HG03095 (cell line): Measurements from ENCODE around the gene VAV3.

Experiments
- ATAC-seq: cut with Tn5 transposase; IDR thresholded peaks from one replicate; pipeline ENCODE4 v1.9.1; 2021; ENCODE audit warnings: moderate library complexity; ENCODE audit not compliant: unreplicated experiment

VAV3 gene

DNA sequence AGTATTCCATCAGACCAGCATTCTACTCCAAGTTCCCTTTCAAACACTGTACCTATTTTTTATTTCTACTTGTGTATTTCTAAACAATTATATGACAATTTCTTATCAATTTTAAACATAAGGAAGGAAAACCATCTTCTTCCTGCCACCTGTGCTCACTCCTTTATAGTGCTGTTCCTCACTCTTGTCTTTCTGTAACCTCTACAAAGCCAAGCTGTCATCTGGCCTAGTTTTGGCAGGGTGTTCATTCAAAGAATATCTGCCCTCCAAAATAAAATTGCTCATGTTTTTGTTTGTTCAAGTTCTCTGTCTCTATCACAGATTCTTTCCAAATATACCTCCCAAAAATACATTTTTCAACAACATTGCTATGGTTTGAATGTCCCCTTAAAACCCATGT, 360.2 kb downstream of the VAV3 start:
- ATAC-seq = no peak

DNA sequence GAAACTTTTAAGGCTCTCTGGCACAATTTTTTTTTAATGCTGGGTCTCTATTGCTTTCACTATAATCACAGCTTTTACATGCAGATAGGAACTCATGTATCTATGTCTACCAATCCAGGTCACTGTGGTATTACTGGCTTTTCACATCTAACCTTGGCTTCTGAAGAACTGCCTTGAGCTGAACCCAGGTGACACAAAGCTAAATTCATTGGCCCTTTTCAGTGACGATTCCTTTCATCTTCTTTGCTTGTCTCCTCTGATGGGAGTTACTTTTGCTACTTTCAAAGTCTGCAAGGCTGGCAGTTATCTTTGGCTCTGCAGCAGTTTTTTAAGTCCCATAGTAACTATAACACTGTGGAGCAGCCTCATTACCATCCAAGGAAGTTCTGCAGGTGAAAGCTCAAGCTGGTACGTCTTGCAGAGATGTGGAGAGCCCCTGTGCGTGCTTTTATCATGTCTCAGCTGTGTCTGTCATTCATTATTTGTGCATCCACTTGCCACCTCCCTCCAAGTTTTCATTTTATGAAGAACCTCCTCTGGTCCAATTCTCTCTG, 364.3 kb downstream of the VAV3 start:
- ATAC-seq = no peak

DNA sequence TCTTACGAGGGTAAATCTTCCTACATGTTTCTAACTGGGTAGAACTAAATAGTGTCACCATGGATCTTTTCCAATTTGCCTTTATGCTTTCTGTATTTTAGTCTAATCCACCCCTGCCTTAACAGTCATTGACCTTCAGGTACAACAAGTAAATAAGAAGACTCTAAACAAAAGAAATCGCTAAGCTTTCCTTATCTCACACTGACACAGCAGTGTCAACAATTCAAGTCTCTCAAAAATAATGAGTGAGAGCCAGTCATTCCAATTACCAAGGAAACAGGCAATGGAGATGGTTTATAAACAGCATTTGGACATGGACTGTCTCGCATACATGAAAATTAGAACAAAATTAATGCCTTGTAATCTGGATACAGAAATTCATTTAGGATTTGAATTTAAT, 365.8 kb downstream of the VAV3 start:
- no peak for ATAC-seq

DNA sequence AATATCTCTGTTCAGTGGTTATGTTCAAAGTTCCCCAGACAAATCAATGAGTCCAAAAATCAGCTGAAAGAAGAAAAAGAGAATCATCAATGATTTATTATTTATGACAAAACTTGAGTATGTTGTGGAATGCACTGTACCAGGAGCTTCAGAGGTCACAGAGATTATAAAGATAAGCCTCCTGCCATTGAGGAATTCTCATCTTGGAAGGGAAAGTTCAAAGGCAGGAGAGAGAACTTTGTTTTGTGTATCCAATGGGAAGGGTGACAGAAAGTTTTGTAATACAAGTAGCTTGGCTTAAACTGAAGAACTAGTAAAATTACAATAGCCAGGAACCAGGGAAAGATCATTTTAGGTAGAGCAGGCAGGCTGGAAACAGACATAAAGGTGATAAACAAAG, 367.7 kb downstream of the VAV3 start:
- ATAC-seq = no peak

DNA sequence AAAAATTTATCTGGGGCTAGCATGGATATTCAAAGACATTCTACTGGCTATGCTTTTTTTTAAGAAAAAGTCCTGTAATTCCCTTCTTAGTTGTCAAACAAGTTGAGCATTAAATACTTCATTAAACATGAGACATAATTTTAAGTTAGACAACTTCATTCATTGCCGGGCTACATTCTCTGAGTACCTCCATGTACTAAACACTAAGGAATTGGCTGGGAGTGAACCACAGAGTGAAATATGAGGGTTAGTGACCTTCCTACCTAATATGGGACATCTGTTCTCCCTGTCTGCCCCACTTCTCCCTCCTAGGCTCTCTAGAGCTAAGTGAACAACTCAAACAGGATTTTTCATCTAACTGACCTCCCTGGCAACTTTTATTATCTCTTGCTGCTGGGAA, 370.4 kb downstream of the VAV3 start:
- no peak for ATAC-seq

DNA sequence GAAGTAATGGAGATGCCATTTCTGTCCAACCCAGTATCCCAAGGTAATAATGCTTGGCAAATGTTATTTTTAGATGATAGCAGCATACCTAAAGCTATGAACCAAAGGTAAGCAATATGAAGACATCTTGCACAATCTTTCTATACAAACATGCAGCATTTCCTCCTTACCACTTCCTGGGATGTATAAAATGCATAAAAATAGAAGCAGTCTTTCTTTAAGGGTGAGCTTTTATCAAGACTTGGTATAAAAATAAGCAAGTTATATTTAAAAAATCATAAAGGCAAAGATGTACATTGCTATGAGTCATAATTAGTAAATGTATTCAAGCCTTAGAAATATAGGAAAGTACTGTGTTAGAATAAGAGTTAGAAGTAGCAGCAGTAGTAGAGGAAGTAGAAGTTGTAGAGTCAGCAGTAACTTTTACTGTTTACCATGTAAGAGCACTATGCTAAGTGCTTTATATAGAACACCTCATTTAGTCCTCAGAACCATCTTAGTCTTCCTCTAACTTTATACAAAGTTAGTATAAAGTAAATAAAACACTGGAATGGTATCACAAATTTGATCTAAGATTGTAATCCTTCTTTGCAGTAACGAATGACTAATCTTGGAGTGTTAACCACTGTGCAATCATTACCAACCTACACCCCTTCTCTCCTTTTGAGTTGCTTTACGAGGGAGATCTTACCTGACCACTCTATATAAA, 371.3 kb downstream of the VAV3 start:
- no peak for ATAC-seq

DNA sequence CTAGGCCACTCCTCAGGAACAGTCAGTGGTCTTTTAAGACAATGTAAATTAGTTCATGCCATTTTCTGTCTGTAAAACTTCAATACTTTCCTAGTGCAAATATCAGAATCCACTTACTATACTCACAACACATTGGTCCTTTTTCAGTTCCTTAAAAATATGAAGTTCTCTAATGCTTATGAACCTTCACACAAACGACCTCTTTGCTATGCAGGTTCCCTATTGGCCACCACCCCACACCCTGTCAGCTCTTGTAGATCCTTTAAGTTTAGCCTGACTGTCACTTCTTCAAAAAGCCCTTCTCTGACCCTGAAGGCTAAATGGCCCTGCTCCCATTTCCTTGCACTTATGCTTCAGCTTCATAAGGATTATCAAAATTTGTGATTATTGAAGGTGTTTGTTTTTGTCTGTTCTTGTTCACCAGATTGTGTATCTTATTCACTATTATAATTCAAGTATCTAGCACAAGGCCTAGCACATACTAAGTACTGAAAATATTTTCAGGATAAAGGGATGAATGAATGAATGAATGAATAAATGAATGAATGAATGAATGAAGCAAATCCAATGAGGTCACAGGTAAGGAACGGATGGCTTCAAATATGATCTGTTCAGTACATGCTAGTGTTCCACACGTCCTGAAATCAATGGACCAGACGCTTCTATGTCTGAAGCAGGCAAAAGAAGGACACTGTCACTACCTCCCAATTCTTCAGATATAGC, 373.9 kb downstream of the VAV3 start:
- ATAC-seq = no peak

DNA sequence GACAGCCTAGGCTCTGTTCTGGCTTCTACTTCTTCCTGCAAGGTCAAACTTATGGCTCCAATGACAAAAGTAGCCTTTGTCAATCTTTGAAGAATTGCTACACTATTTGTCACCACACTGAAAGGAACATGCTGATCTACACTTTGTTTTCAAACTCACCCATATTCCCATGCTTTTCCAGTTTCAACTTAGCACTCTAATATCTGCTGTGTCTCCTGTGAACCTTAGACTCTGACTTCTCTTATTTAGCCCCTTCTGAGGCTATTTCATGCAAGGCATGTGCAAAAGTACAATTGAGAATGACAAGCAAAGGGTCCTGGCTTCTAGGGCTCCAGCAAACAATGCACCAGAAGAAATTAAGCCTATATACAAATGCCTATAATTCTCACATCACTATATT, 374.9 kb downstream of the VAV3 start:
- ATAC-seq = no peak

DNA sequence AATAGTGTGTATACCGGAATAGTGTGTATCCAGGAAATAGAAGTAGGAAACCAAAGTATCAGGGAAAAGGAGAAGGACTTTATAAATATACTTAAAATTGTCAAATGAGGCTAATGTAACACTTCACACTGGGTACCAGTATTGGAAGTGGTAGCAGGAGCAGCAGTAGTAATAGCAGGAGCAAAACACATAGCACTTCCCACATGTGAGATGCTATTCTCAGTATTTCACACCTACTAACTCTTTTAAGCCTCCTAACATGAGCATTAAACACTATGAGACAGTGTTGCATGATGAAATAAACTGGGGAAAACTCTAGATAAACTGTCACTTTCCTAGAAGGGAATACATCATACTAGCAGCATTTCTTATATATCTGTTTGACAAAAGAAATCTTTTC, 376.7 kb downstream of the VAV3 start:
- ATAC-seq = no peak

DNA sequence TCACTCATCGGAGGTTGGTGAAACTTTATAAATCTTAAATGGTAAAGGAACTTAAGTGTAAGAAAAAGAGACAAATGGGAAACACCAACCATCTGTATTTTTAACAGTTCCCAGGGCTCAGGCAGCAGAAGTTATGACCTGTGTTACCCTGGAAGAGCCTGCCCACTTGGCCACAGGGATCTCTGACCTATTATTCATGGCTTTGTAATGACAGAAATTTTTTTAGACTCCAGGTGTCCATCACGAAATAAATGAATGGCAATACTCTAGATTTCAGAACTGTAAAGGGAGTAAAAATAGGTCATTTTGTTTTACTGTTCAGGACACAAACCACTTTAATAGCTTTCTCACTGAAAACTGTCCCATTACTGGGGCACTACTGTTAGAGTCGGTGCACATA, 389.8 kb downstream of the VAV3 start:
- ATAC-seq = no peak

DNA sequence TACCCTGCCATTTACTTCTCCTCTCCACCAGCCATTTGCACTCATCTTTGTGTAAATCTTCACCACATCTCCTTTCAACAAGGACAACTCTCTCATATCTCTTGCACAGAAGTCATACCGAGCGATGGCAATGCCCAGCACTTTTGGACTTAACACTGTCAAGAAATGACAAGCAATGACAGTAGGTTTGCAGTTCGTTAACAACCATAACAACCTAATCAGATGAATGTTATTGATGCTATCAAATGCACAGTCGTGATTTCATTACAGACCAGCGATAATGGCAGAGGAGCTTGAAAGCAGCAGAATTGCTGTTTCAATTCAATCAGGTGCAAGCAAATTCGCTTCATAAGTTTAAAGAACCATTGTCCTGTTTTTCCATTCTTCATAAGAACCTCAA, 390.9 kb downstream of the VAV3 start:
- no peak for ATAC-seq

DNA sequence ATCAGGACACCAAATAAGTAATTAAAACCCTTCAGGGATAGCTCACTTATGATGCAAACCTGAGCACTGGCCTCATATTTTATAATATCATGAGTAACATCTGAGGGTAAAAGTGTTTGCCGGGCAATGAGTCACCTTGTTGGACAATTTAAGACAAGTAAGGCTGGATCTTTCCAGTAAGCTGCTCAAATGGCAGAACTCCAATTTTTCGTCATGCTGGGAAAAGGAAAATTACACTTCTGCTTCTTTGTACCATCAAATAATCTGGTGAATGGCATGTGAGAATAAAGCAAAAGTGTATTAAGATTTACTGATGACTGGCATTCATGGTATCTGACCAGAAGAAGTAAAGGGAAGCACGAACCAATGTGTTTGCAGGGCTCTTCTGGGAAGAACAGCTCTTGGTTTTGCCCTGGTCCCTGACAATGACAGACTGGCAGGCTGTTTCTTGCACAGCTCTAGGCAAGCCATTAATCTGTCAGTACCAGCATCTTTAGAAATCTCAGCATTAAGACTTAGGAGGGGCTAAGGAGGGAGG, 392.2 kb downstream of the VAV3 start:
- ATAC-seq = no peak

DNA sequence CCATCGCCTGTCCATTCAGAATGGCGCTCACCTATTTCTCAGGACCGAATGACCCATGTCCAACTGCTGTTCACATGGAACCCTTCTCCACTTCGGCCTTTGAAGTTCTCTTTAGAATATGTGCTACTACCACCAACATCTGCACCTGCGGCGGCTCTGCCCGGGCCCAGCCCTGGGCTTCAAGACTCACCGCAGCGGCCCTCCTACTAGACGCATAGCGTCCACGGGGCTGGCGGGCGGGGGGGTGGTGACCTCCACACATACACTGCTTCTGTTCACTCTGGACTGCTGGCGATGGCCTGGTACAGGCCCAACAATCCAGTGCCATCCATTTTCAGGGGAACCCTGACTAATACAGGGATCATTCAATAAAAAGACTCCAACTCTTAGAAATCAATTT, 394.2 kb downstream of the VAV3 start:
- ATAC-seq = no peak

DNA sequence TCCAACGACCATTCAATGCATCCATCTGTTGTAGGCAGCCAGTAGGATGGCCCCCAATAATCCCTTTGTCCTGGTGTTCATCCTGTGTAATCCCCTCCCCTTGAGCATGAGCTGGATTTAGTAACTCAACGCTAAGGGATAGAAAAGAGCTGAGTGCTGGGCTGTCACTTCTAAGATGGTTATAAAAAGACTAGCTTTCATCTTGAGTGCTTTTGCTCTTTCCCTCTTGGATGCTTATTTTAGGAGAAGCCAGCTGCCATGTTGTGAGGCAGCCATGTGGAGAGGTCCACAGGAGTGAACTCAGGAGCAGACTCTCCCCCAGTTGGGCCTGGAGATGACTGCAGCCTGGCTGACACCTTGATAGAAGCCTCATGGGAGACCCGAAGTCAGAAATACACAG, 401.5 kb downstream of the VAV3 start:
- ATAC-seq = no peak

DNA sequence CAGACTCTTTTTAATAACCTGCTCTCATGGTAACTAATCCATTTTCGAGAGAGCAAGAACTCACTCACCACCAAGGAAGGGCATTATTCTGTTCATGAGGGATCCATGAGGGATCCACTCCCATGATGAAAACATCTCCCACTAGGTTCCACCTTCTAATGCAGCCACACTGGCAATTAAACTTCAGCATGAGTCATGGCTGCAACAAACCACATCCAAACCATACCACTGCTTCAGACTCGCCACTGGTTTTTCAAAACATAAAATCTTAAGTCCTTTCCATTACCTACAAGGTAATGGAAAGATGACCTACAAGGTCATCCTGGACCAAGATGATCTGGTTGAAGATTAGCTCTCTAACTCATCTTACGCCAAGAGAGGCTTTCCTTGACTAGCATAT, 405.1 kb downstream of the VAV3 start:
- no peak for ATAC-seq

DNA sequence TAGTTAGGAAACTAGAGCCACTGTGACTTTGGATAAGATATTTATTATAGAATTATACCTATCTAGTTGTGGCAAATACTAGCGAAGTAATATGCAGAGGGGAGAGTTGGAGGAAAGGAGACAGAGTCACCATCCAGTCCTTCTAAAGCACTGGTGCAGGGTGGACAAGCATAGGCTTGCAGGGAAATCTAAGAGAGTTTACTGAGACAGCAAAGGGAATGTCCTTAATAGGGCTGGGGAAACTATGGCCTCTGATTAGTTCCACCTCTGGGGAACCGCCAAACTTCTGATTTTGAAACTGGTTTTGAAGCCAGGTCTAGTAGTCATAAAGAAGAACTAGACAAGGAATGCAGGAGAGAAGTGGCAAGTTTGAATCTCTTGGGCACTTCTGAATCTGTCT, 407.9 kb downstream of the VAV3 start:
- ATAC-seq = no peak

DNA sequence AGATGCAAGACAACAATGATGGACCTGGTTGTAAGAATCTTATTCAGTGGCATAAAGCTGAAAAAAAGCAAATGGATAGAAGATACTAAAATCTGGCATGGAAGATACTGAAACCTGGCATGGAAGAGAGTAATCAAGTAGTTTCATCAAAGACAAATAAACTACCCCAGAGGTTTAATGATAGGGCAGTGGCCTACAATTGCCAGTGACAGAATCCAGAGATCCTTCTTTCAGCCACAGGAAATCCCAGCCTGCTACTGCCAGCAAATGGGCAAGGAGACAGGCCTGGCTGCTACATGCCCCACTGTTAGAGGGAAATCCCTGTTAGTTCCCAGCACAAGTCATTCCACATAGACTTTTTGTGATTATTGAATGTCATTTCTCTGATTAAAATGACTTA, 409.4 kb downstream of the VAV3 start:
- ATAC-seq = no peak

DNA sequence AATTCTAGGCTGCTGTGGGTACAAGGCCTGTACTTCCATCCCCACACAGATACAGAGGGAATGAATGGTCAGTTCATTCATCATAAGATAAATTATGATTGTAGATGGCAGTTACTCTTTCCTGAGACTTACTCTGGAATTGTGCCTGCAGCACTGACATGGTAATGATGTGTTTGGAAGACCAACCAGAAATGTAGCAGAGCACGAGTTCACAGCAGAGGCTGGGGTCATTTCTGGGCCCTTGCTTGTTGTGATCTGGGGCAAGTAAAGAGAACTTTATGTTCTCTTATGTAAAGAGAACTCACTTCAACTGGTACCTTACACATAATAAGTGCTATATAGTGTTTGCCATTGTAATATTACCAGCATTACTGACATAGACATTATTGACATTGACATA, 412.2 kb downstream of the VAV3 start:
- ATAC-seq = no peak

DNA sequence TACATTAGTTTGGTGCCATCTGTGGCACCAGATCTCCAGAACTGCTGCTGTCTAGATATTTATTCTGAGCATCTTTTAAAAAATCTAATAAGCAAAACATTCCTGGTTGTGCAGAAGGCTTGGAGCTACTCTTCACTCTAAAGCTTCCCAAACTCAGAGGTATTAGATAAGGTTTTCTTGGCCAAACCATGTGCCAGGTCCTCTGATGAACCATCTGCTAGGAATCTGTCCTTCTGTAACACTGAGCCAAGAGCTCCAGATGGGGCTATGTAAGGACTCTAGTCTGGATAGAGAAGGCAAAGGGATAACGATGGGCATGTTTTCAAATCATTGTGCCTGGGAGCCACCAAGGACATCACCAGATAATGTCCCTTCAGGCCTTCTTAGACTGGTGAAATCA, 413.5 kb downstream of the VAV3 start:
- no peak for ATAC-seq

DNA sequence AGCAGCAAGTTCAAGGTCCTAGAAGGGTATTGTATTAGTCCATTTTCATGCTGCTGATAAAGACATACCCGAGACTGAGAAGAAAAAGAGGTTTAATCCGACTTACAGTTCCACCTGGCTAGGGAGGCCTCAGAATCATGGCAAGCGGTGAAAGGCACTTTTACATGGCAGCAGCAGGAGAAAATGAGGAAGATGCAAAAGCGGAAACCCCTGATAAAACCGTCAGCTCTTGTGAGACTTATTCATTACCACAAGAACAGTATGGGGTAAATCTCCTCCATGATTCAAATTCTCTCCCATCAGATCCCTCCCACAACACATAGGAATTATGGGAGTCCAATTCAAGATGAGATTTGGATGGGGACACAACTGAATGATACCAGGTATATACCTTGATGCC, 414.6 kb downstream of the VAV3 start:
- ATAC-seq = no peak

DNA sequence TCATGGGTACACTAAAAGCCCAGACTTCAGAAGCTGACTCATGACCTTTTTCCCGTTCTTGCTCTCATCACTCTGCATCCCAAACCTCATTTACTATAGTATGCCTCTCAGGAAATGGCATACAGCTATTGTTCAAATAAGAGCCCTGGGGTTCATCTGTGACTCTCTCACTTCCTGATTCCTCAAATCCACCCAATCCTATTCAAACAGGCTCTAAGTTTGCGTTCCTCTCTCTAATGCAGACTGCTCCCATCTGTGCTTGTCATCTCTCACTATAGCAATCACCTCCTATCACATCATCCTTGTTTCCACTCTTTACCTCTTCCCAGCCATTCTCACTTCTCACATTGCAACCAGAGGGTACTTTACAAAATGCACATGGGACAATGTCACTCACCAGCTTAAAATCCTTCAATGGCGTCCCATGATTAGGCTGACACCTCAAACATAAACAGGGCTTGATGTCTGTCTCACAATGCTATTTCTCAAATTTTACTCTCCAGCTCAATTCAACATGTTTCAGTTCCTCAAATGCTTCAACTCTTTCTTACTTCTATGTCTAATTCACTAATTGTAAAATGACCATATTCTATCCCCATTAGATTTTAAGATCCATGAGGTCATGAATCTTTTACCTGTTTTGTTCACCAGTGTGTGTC, 415.7 kb downstream of the VAV3 start:
- ATAC-seq = no peak

DNA sequence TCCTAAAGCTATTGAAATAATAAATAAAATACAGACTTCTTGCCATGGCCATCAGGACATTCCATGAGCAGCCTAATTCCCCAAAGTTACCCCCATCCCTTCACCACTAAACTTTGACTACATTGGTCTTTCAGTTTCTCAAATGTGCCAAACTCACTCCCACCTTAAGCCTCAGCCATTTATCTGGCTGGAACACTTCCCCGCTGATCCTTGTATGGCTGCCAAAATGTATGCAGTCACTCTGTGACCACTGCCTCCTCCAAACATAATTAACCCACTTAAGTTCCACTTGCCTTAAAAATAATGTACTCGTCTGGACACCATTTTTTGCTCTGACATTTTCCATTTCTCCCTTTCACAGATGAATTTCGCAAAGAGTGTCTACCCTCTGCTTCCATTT, 416.7 kb downstream of the VAV3 start:
- no peak for ATAC-seq
